IMR-90 (cell line): ENCODE results near the gene CHGA. TPM values are rescaled to one million over a fixed set of nuclear protein-coding genes. Genes with fewer than 3 reads are reported as not detected.

ENCODE experiments used
- ATAC-seq: fragments of 200-7000 bp; cut with Tn5 transposase; 2 replicates; pipeline ENCODE4 v1.9.1; 2020; ENCODE audit warnings: low read depth, mild to moderate bottlenecking, moderate library complexity
- BruUV-seq: library from RNA; stranded (reverse); fragments of 400-500 nt; replicated peaks from 2 replicates; lab custom pipeline; 2021; lab: Mats Ljungman, UMichigan
- CTCF ChIA-PET: fragments of 300-600 bp; formaldehyde crosslinking; extraction: SDS; loops from one replicate; lab custom pipeline; 2021; ENCODE audit warnings: antibody characterized with exemption; lab: Yijun Ruan, JAX
- POLR2A ChIA-PET: fragments of 300-600 bp; sonication (Branson Sonifier 250); formaldehyde crosslinking; loops from one replicate; lab custom pipeline; 2022; ENCODE audit warnings: antibody characterized with exemption; ENCODE audit not compliant: unreplicated experiment; lab: Charles Lee
- DNase-seq: peaks from one replicate; pipeline ENCODE4 v3.0.0; 2013
- H2AFZ ChIP-seq: replicated peaks from 2 replicates; pipeline ENCODE3; 2013; ENCODE audit warnings: low read length, mild to moderate bottlenecking; ENCODE audit not compliant: poor library complexity
- H2AK5ac ChIP-seq: 2 replicates; pipeline ENCODE4 v1.6.1; 2013; ENCODE audit warnings: low read depth, low read length, inconsistent platforms
- H2AK9ac ChIP-seq: replicated peaks from 2 replicates; pipeline ENCODE3; 2013; ENCODE audit warnings: mild to moderate bottlenecking, low read depth, low read length, moderate library complexity; ENCODE audit not compliant: poor library complexity
- H2BK120ac ChIP-seq: 2 replicates; pipeline ENCODE4 v1.6.1; 2013; ENCODE audit warnings: low read depth, low read length, inconsistent platforms
- H2BK15ac ChIP-seq: 3 replicates; pipeline ENCODE4 v1.6.1; 2013; ENCODE audit warnings: low read depth, low read length, inconsistent platforms
- H2BK20ac ChIP-seq: 2 replicates; pipeline ENCODE4 v1.6.1; 2013; ENCODE audit warnings: low read depth, mild to moderate bottlenecking, inconsistent platforms, low read length, moderate library complexity
- H2BK5ac ChIP-seq: 2 replicates; pipeline ENCODE4 v1.6.1; 2013; ENCODE audit warnings: mild to moderate bottlenecking, low read depth, low read length, inconsistent platforms; ENCODE audit not compliant: poor library complexity, severe bottlenecking
- H3K14ac ChIP-seq: replicated peaks from 2 replicates; pipeline ENCODE4 v1.6.1; 2013; ENCODE audit warnings: low read depth, low read length, inconsistent platforms
- H3K18ac ChIP-seq: 2 replicates; pipeline ENCODE4 v1.6.1; 2013; ENCODE audit warnings: low read depth, low read length, control low read depth
- H3K23ac ChIP-seq: 2 replicates; pipeline ENCODE4 v1.6.1; 2013; ENCODE audit warnings: low read depth, low read length, inconsistent platforms
- H3K27ac ChIP-seq: 2 replicates; pipeline ENCODE4 v1.5.1; 2013; ENCODE audit warnings: mild to moderate bottlenecking, control low read depth, low read length; ENCODE audit not compliant: insufficient read depth
- H3K27me3 ChIP-seq: 2 replicates; pipeline ENCODE4 v1.6.1; 2013; ENCODE audit warnings: low read length; ENCODE audit not compliant: control insufficient read depth, insufficient read depth
- H3K36me3 ChIP-seq: 2 replicates; pipeline ENCODE4 v1.6.1; 2013; ENCODE audit warnings: low read length, mixed read lengths; ENCODE audit not compliant: control insufficient read depth, insufficient read depth
- H3K4ac ChIP-seq: 2 replicates; pipeline ENCODE4 v1.6.1; 2013; ENCODE audit warnings: low read depth, low read length, inconsistent platforms
- H3K4me1 ChIP-seq: 2 replicates; pipeline ENCODE4 v1.6.1; 2013; ENCODE audit warnings: low read length, mixed read lengths; ENCODE audit not compliant: control insufficient read depth, insufficient read depth
- H3K4me2 ChIP-seq: 2 replicates; pipeline ENCODE4 v1.6.1; 2013; ENCODE audit warnings: low read depth, mild to moderate bottlenecking, control low read depth, low read length, moderate library complexity
- H3K4me3 ChIP-seq: 2 replicates; pipeline ENCODE4 v1.5.1; 2013; ENCODE audit warnings: low read depth, mild to moderate bottlenecking, control low read depth, low read length, moderate library complexity; ENCODE audit not compliant: insufficient read depth
- H3K56ac ChIP-seq: 2 replicates; pipeline ENCODE4 v1.6.1; 2013; ENCODE audit warnings: low read length, inconsistent platforms; ENCODE audit not compliant: insufficient read depth; ENCODE audit errors: extremely low read depth
- H3K79me1 ChIP-seq, 2 experiments: 2 replicates each; pipeline ENCODE4 v1.6.1; 2013; ENCODE audit warnings: low read length in 2 of 2, inconsistent platforms in 1 of 2, low read depth in 1 of 2
- H3K9ac ChIP-seq: 2 replicates; pipeline ENCODE4 v1.6.1; 2013; ENCODE audit warnings: low read depth, low read length, control low read depth
- H3K9me1 ChIP-seq: 2 replicates; pipeline ENCODE4 v1.6.1; 2013; ENCODE audit warnings: low read length, inconsistent platforms; ENCODE audit not compliant: insufficient read depth
- H3K9me3 ChIP-seq: 2 replicates; pipeline ENCODE4 v1.6.1; 2013; ENCODE audit warnings: low read length; ENCODE audit not compliant: control insufficient read depth, insufficient read depth
- H4K20me1 ChIP-seq: 2 replicates; pipeline ENCODE4 v1.6.1; 2013; ENCODE audit warnings: low read length, inconsistent platforms; ENCODE audit not compliant: insufficient read depth
- H4K5ac ChIP-seq: 2 replicates; pipeline ENCODE4 v1.6.1; 2013; ENCODE audit warnings: mild to moderate bottlenecking, low read depth, low read length, control low read depth
- H4K8ac ChIP-seq, 2 experiments: 2 replicates each; pipeline ENCODE4 v1.6.1; 2013; ENCODE audit warnings: low read depth in 2 of 2, low read length in 2 of 2, control low read depth in 1 of 2, inconsistent platforms in 1 of 2
- H4K91ac ChIP-seq: 2 replicates; pipeline ENCODE4 v1.6.1; 2013; ENCODE audit warnings: low read depth, low read length, inconsistent platforms; ENCODE audit not compliant: insufficient read depth
- BHLHE40 ChIP-seq: fragments of 150-350 bp; IDR thresholded peaks from 2 replicates; pipeline ENCODE4 v1.6.1; 2016; ENCODE audit warnings: mild to moderate bottlenecking, low read depth, low read length
- CHD1 ChIP-seq: IDR thresholded peaks from 2 replicates; pipeline ENCODE4 v1.6.1; 2012; ENCODE audit warnings: low read depth, low read length, improper control_type of control experiment
- FOS ChIP-seq: fragments of 150-350 bp; IDR thresholded peaks from 2 replicates; pipeline ENCODE4 v1.6.1; 2016; ENCODE audit warnings: low read depth, low read length
- WGBS, 2 experiments: methylation state at CpG; one replicate each; pipeline versions ENCODE4 v1.1.5 to v1.1.7; 2013; ENCODE audit warnings: missing lambda C conversion rate in 2 of 2; ENCODE audit not compliant: insufficient read length in 1 of 2; ENCODE audit errors: extremely low coverage in 2 of 2; 5-methylcytosine and 5-hydroxymethylcytosine counted together
- dilution Hi-C: fragments of 300-500 bp; cut with HindIII; formaldehyde crosslinking; loops from one replicate; pipeline ENCODE4 v1.14.3; 2018; ENCODE audit warnings: low sequenced_read_pairs; ENCODE audit not compliant: unreplicated experiment
- in situ Hi-C: fragments of 300-500 bp; cut with MboI; formaldehyde crosslinking; loops from 3 replicates; pipeline ENCODE4 v1.14.3; 2019; ENCODE audit warnings: low sequenced_read_pairs, inconsistent platforms, mixed read lengths
- intact Hi-C: fragments of 100-400 bp; cut with micrococcal nuclease; formaldehyde crosslinking; loops from 2 replicates; pipeline ENCODE4 v1.10.0; 2022
- polyA plus RNA-seq, 3 experiments: library from polyadenylated mRNA; depleted of rRNA; stranded (reverse); fragments of >200 nt; gene quantifications; 2 replicates each; pipeline ENCODE4 v1.2.3, GENCODE V29; 2012; ENCODE audit warnings: low replicate concordance in 1 of 3
- total RNA-seq: library from RNA; depleted of rRNA; stranded (reverse); fragments of >200 nt; gene quantifications from 2 replicates; pipeline ENCODE4 v1.2.3, GENCODE V29; 2012
- TF ChIP-seq, protein P1 (sequence below): fragments of 150-350 bp; IDR thresholded peaks from 2 replicates; pipeline ENCODE4 v1.6.1; 2016; ENCODE audit warnings: low read depth, mild to moderate bottlenecking, low read length, moderate library complexity, borderline replicate concordance
- TF ChIP-seq, protein P2 (sequence below): conservative IDR thresholded peaks from 2 replicates; pipeline ENCODE4 v1.5.1; 2012; ENCODE audit warnings: mild to moderate bottlenecking, low read depth, low read length, improper control_type of control experiment

Gene CHGA
- total and polyA plus RNA-seq, 2 of the 4 experiments (the other 2 are of a cell fraction) = not detected

DNA sequence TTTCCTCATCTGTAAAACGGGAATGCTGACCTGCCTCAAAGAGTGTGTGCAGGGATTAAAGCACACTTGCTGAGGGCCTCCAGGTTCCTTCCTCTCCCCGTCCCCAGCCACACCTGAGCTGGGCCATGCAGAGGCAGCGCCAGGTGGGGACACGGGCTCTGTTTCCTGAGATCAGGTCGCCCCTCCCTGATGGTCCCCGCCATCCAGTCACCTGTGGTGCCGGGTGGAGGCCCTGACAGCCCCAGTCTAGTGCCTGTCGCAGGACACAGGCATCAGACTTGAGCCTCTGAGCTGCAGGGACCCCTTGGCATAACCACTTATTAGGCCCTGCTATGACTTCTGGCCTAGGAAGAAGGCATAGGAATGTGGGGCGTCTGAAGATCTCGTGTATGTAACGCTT lies 12.5 kb downstream of the CHGA start:
- Histone ChIP-seq H3K79me1 (no peaks in the 10 kb centered on the region), H2AK9ac (no peak overlapping the region), H3K4me3 (no peak overlapping the region), H3K9me3 (no peaks in the 10 kb centered on the region), H3K4ac (no peak overlapping the region), H2BK5ac (no peak overlapping the region), H2BK20ac (no peak overlapping the region), H2AK5ac (no peak overlapping the region), H4K91ac (no peak overlapping the region), H3K14ac (no peak overlapping the region), H4K5ac (no peak overlapping the region), H2BK15ac (no peak overlapping the region), H3K36me3 (no peaks in the 10 kb centered on the region), H2AFZ (no peak overlapping the region), H3K9me1 (peaks cover 2% of the 10 kb centered on the region; the same call in 1 of the 2 replicates), H4K8ac (no peak overlapping the region), H3K56ac (no peak overlapping the region), H4K20me1 (no peaks in the 10 kb centered on the region), H3K23ac (no peak overlapping the region), H3K4me1 (no peaks in the 10 kb centered on the region), H3K27me3 (no peaks in the 10 kb centered on the region; the same call in 1 of the 2 replicates), H2BK120ac (no peak overlapping the region), H3K4me2 (no peak overlapping the region), H3K27ac (no peak overlapping the region), H3K18ac (no peak overlapping the region), H3K9ac (no peak overlapping the region)
- POLR2A ChIA-PET = no interaction called here
- 91% methylated on average over 8 of the region's 11 CpGs; no CpG with 5 or more reads in 1 of the 2 experiments for WGBS, 2 experiments
- intact Hi-C loops = no loop called here
- no peak for DNase-seq
- ATAC-seq = no peak
- BruUV-seq = no TSS peak
- CTCF ChIA-PET = no interaction called here
- dilution Hi-C loops = no loop called here
- in situ Hi-C loops = no loop called here
- TF ChIP-seq, protein P1, sequence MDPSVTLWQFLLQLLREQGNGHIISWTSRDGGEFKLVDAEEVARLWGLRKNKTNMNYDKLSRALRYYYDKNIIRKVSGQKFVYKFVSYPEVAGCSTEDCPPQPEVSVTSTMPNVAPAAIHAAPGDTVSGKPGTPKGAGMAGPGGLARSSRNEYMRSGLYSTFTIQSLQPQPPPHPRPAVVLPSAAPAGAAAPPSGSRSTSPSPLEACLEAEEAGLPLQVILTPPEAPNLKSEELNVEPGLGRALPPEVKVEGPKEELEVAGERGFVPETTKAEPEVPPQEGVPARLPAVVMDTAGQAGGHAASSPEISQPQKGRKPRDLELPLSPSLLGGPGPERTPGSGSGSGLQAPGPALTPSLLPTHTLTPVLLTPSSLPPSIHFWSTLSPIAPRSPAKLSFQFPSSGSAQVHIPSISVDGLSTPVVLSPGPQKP = no peak
- no peak for TF ChIP-seq CHD1
- TF ChIP-seq, protein P2, sequence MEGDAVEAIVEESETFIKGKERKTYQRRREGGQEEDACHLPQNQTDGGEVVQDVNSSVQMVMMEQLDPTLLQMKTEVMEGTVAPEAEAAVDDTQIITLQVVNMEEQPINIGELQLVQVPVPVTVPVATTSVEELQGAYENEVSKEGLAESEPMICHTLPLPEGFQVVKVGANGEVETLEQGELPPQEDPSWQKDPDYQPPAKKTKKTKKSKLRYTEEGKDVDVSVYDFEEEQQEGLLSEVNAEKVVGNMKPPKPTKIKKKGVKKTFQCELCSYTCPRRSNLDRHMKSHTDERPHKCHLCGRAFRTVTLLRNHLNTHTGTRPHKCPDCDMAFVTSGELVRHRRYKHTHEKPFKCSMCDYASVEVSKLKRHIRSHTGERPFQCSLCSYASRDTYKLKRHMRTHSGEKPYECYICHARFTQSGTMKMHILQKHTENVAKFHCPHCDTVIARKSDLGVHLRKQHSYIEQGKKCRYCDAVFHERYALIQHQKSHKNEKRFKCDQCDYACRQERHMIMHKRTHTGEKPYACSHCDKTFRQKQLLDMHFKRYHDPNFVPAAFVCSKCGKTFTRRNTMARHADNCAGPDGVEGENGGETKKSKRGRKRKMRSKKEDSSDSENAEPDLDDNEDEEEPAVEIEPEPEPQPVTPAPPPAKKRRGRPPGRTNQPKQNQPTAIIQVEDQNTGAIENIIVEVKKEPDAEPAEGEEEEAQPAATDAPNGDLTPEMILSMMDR = no peak
- no peak for TF ChIP-seq FOS
- TF ChIP-seq BHLHE40 = no peak
